ENCODE data around the gene FFAR1.

DNA sequence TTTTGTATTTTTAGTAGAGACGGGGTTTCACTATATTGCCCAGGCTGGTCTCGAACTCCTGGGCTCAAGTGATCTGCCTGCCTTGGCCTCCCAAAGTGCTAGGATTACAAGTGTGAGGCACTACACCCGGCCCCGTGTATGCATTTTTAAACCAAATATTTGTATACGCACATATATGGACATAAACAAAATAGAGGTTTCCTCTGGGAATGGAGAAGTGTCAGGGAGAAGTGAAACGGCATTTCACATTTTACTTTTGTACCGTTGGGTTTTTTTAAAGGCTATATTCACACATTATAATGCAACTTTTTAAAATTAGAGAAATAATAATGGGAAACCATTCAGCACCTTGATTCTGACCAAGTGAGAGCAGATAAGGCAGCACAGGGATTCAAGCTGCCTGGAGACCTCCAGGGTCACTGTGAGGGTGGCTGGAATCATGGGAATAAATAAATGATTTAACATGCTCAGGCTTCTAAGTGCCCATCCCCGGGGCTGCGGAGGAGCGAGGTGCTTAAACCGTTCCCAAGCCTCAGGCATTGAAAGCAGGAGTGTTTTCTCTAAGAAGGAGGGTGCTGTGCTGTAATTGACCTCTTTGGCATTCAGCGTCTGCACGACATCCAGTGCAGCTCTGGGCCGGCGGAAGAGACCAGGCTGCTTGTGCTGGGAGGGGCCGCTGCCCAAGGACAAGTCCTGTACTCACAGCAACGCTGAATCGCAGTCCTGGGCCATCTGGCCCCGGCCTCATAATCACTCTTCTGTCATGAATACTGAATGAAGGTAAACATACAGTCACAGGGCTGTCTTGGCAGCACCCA is 47.9 kb downstream of the FFAR1 start:
- TF ChIP-seq, protein P1, sequence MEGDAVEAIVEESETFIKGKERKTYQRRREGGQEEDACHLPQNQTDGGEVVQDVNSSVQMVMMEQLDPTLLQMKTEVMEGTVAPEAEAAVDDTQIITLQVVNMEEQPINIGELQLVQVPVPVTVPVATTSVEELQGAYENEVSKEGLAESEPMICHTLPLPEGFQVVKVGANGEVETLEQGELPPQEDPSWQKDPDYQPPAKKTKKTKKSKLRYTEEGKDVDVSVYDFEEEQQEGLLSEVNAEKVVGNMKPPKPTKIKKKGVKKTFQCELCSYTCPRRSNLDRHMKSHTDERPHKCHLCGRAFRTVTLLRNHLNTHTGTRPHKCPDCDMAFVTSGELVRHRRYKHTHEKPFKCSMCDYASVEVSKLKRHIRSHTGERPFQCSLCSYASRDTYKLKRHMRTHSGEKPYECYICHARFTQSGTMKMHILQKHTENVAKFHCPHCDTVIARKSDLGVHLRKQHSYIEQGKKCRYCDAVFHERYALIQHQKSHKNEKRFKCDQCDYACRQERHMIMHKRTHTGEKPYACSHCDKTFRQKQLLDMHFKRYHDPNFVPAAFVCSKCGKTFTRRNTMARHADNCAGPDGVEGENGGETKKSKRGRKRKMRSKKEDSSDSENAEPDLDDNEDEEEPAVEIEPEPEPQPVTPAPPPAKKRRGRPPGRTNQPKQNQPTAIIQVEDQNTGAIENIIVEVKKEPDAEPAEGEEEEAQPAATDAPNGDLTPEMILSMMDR (conservative IDR thresholded peaks at IDR 0.05; ENCODE audit: low read depth in 2 of 2) = no peak
- TF ChIP-seq POLR2AphosphoS5 (IDR thresholded peaks at IDR 0.05; ENCODE audit: low read depth) = no peak
- TF ChIP-seq, protein P2, sequence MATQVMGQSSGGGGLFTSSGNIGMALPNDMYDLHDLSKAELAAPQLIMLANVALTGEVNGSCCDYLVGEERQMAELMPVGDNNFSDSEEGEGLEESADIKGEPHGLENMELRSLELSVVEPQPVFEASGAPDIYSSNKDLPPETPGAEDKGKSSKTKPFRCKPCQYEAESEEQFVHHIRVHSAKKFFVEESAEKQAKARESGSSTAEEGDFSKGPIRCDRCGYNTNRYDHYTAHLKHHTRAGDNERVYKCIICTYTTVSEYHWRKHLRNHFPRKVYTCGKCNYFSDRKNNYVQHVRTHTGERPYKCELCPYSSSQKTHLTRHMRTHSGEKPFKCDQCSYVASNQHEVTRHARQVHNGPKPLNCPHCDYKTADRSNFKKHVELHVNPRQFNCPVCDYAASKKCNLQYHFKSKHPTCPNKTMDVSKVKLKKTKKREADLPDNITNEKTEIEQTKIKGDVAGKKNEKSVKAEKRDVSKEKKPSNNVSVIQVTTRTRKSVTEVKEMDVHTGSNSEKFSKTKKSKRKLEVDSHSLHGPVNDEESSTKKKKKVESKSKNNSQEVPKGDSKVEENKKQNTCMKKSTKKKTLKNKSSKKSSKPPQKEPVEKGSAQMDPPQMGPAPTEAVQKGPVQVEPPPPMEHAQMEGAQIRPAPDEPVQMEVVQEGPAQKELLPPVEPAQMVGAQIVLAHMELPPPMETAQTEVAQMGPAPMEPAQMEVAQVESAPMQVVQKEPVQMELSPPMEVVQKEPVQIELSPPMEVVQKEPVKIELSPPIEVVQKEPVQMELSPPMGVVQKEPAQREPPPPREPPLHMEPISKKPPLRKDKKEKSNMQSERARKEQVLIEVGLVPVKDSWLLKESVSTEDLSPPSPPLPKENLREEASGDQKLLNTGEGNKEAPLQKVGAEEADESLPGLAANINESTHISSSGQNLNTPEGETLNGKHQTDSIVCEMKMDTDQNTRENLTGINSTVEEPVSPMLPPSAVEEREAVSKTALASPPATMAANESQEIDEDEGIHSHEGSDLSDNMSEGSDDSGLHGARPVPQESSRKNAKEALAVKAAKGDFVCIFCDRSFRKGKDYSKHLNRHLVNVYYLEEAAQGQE (IDR thresholded peaks at IDR 0.05; ENCODE audit: unreplicated experiment) = no peak
- no peak for TF ChIP-seq EZH2phosphoT487 (IDR thresholded peaks at IDR 0.05; ENCODE audit: unreplicated experiment)
- no peak for TF ChIP-seq CREB1 (CRISPR knock-in tag; IDR thresholded peaks at IDR 0.05; ENCODE audit: low read depth)
- no peak for TF ChIP-seq EZH2 (IDR thresholded peaks at IDR 0.05; ENCODE audit: low read depth, unreplicated experiment)
- TF ChIP-seq STAT1 (IDR thresholded peaks at IDR 0.05; ENCODE audit: unreplicated experiment) = no peak
- TF ChIP-seq, protein P3, sequence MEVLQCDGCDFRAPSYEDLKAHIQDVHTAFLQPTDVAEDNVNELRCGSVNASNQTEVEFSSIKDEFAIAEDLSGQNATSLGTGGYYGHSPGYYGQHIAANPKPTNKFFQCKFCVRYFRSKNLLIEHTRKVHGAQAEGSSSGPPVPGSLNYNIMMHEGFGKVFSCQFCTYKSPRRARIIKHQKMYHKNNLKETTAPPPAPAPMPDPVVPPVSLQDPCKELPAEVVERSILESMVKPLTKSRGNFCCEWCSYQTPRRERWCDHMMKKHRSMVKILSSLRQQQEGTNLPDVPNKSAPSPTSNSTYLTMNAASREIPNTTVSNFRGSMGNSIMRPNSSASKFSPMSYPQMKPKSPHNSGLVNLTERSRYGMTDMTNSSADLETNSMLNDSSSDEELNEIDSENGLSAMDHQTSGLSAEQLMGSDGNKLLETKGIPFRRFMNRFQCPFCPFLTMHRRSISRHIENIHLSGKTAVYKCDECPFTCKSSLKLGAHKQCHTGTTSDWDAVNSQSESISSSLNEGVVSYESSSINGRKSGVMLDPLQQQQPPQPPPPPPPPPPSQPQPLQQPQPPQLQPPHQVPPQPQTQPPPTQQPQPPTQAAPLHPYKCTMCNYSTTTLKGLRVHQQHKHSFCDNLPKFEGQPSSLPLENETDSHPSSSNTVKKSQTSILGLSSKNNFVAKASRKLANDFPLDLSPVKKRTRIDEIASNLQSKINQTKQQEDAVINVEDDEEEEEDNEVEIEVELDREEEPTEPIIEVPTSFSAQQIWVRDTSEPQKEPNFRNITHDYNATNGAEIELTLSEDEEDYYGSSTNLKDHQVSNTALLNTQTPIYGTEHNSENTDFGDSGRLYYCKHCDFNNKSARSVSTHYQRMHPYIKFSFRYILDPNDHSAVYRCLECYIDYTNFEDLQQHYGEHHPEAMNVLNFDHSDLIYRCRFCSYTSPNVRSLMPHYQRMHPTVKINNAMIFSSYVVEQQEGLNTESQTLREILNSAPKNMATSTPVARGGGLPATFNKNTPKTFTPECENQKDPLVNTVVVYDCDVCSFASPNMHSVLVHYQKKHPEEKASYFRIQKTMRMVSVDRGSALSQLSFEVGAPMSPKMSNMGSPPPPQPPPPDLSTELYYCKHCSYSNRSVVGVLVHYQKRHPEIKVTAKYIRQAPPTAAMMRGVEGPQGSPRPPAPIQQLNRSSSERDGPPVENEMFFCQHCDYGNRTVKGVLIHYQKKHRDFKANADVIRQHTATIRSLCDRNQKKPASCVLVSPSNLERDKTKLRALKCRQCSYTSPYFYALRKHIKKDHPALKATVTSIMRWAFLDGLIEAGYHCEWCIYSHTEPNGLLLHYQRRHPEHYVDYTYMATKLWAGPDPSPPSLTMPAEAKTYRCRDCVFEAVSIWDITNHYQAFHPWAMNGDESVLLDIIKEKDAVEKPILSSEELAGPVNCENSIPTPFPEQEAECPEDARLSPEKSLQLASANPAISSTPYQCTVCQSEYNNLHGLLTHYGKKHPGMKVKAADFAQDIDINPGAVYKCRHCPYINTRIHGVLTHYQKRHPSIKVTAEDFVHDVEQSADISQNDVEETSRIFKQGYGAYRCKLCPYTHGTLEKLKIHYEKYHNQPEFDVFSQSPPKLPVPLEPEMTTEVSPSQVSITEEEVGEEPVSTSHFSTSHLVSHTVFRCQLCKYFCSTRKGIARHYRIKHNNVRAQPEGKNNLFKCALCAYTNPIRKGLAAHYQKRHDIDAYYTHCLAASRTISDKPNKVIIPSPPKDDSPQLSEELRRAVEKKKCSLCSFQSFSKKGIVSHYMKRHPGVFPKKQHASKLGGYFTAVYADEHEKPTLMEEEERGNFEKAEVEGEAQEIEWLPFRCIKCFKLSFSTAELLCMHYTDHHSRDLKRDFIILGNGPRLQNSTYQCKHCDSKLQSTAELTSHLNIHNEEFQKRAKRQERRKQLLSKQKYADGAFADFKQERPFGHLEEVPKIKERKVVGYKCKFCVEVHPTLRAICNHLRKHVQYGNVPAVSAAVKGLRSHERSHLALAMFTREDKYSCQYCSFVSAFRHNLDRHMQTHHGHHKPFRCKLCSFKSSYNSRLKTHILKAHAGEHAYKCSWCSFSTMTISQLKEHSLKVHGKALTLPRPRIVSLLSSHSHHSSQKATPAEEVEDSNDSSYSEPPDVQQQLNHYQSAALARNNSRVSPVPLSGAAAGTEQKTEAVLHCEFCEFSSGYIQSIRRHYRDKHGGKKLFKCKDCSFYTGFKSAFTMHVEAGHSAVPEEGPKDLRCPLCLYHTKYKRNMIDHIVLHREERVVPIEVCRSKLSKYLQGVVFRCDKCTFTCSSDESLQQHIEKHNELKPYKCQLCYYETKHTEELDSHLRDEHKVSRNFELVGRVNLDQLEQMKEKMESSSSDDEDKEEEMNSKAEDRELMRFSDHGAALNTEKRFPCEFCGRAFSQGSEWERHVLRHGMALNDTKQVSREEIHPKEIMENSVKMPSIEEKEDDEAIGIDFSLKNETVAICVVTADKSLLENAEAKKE (CRISPR knock-in tag; IDR thresholded peaks at IDR 0.05) = no peak
- TF ChIP-seq, protein P4, sequence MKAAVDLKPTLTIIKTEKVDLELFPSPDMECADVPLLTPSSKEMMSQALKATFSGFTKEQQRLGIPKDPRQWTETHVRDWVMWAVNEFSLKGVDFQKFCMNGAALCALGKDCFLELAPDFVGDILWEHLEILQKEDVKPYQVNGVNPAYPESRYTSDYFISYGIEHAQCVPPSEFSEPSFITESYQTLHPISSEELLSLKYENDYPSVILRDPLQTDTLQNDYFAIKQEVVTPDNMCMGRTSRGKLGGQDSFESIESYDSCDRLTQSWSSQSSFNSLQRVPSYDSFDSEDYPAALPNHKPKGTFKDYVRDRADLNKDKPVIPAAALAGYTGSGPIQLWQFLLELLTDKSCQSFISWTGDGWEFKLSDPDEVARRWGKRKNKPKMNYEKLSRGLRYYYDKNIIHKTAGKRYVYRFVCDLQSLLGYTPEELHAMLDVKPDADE (IDR thresholded peaks at IDR 0.05) = no peak
- no peak for TF ChIP-seq JUNB (IDR thresholded peaks at IDR 0.05; ENCODE audit: unreplicated experiment)
- no peak for TF ChIP-seq NANOG (IDR thresholded peaks at IDR 0.05; ENCODE audit: borderline replicate concordance)
